ENCODE data around the gene KDM1B.

GRCh38 chr6:18147616-18148015, 7.6 kb upstream of the KDM1B start:
- TF ChIP-seq CTCF (IDR thresholded peaks at IDR 0.05; ENCODE audit: low read length): no peak
- TF ChIP-seq EZH2 (IDR thresholded peaks at IDR 0.05; ENCODE audit: borderline replicate concordance, low read length): no peak
